OCI-LY7 (cell line): ENCODE measurements around the gene BAG1. TPM values are rescaled to one million over a fixed set of nuclear protein-coding genes. Genes with fewer than 3 reads are reported as not detected.

Source experiments
- BruUV-seq: library from RNA; stranded (reverse); fragments of 400-500 nt; replicated peaks from 2 replicates; lab custom pipeline; 2021; lab: Mats Ljungman, UMichigan
- CTCF ChIA-PET: fragments of 300-600 bp; sonication (Branson Sonifier 250); formaldehyde crosslinking; loops from one replicate; lab custom pipeline; 2022; ENCODE audit warnings: antibody characterized with exemption; ENCODE audit not compliant: unreplicated experiment; lab: Charles Lee
- POLR2A ChIA-PET: fragments of 300-600 bp; sonication (Branson Sonifier 250); formaldehyde crosslinking; loops from one replicate; lab custom pipeline; 2022; ENCODE audit warnings: antibody characterized with exemption; lab: Charles Lee
- DNase-seq: peaks from one replicate; pipeline ENCODE4 v3.0.0-alpha.2; 2015; ENCODE audit warnings: low spot score
- H2AFZ ChIP-seq: fragments of 200-600 bp; sonication (generic), shearing (Covaris generic); 2 replicates; pipeline ENCODE4 v1.6.1; 2014; ENCODE audit warnings: mild to moderate bottlenecking, antibody characterized with exemption, low read length, moderate library complexity
- H3K27ac ChIP-seq: fragments of 200-600 bp; sonication (generic); 2 replicates; pipeline ENCODE4 v1.5.1; 2014; ENCODE audit warnings: mixed run types, low read depth, mild to moderate bottlenecking, moderate library complexity, low read length, inconsistent platforms; ENCODE audit not compliant: poor library complexity, severe bottlenecking
- H3K36me3 ChIP-seq: fragments of 200-600 bp; sonication (generic); 2 replicates; pipeline ENCODE4 v1.6.1; 2014; ENCODE audit warnings: mild to moderate bottlenecking, antibody characterized with exemption, low read length, moderate library complexity, mixed read lengths; ENCODE audit not compliant: insufficient read depth
- H3K4me1 ChIP-seq: fragments of 200-600 bp; sonication (generic); 2 replicates; pipeline ENCODE4 v1.5.1; 2014; ENCODE audit warnings: mild to moderate bottlenecking, low read length; ENCODE audit not compliant: insufficient read depth, poor library complexity, severe bottlenecking
- H3K4me2 ChIP-seq: fragments of 200-600 bp; sonication (generic); 2 replicates; pipeline ENCODE4 v1.6.1; 2014; ENCODE audit warnings: mild to moderate bottlenecking, low read length
- H3K4me3 ChIP-seq: fragments of 200-600 bp; sonication (generic); 2 replicates; pipeline ENCODE4 v1.5.1; 2014; ENCODE audit warnings: mild to moderate bottlenecking, low read depth, low read length; ENCODE audit not compliant: poor library complexity, severe bottlenecking
- H3K79me2 ChIP-seq: fragments of 200-600 bp; sonication (generic); 2 replicates; pipeline ENCODE4 v1.6.1; 2016; ENCODE audit warnings: low read depth, mild to moderate bottlenecking, low read length, moderate library complexity, mixed read lengths; ENCODE audit not compliant: insufficient read depth
- H3K9me2 ChIP-seq: fragments of 200-600 bp; sonication (generic); 2 replicates; pipeline ENCODE4 v1.6.1; 2016; ENCODE audit warnings: mild to moderate bottlenecking, low read length, mixed read lengths; ENCODE audit not compliant: insufficient read depth
- H3K9me3 ChIP-seq: fragments of 200-600 bp; sonication (generic); 2 replicates; pipeline ENCODE4 v1.6.1; 2014; ENCODE audit warnings: mild to moderate bottlenecking, mixed run types, low read length, mixed read lengths
- H4K20me1 ChIP-seq: fragments of 200-600 bp; sonication (generic); 2 replicates; pipeline ENCODE4 v1.6.1; 2014; ENCODE audit warnings: mild to moderate bottlenecking, antibody characterized with exemption, low read length, moderate library complexity, mixed read lengths; ENCODE audit not compliant: insufficient read depth
- EZH2phosphoT487 ChIP-seq: fragments of 200-600 bp; sonication (generic); IDR thresholded peaks from 2 replicates; pipeline ENCODE4 v1.6.1; 2018; ENCODE audit warnings: low read depth, borderline replicate concordance, mild to moderate bottlenecking, mixed run types, antibody characterized with exemption, low read length, moderate library complexity, mixed read lengths
- intact Hi-C: fragments of 100-400 bp; cut with micrococcal nuclease; formaldehyde crosslinking; loops from one replicate; pipeline ENCODE4 v1.10.0; 2022; ENCODE audit not compliant: unreplicated experiment
- total RNA-seq, 2 experiments: library from RNA; depleted of rRNA in 1 of 2; stranded (reverse); fragments of >200 nt in 1 of 2; shearing (Covaris generic) in 1 of 2; gene quantifications; 2 replicates each; pipeline ENCODE4 v1.2.3, GENCODE V29; 2014 to 2022
- TF ChIP-seq, protein P1 (sequence below): fragments of 200-600 bp; sonication (generic); conservative IDR thresholded peaks from 2 replicates; pipeline ENCODE4 v1.5.1; 2014; ENCODE audit warnings: mild to moderate bottlenecking, antibody characterized with exemption, low read length, moderate library complexity, mixed read lengths

Gene BAG1
- total RNA-seq, 2 experiments from 2014 or later = 48.1 to 86.0 TPM

- no peaks in the 10 kb centered on the region for H3K9me2 ChIP-seq
- CTCF ChIA-PET = no interaction called here
- TF ChIP-seq EZH2phosphoT487 = no peak
- TF ChIP-seq, protein P1, sequence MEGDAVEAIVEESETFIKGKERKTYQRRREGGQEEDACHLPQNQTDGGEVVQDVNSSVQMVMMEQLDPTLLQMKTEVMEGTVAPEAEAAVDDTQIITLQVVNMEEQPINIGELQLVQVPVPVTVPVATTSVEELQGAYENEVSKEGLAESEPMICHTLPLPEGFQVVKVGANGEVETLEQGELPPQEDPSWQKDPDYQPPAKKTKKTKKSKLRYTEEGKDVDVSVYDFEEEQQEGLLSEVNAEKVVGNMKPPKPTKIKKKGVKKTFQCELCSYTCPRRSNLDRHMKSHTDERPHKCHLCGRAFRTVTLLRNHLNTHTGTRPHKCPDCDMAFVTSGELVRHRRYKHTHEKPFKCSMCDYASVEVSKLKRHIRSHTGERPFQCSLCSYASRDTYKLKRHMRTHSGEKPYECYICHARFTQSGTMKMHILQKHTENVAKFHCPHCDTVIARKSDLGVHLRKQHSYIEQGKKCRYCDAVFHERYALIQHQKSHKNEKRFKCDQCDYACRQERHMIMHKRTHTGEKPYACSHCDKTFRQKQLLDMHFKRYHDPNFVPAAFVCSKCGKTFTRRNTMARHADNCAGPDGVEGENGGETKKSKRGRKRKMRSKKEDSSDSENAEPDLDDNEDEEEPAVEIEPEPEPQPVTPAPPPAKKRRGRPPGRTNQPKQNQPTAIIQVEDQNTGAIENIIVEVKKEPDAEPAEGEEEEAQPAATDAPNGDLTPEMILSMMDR = no peak
- no peak for DNase-seq
- no TSS peak for BruUV-seq
- no peaks in the 10 kb centered on the region for H3K4me1 ChIP-seq
- no peaks in the 10 kb centered on the region for H3K9me3 ChIP-seq
- H4K20me1 ChIP-seq = no peaks in the 10 kb centered on the region
- intact Hi-C loops = no loop called here
- no peak overlapping the region for H3K27ac ChIP-seq
- no peak overlapping the region for H3K4me2 ChIP-seq
- no peak overlapping the region for H3K4me3 ChIP-seq
- H3K36me3 ChIP-seq = peaks cover 100% of the 10 kb centered on the region
- H3K79me2 ChIP-seq = no peaks in the 10 kb centered on the region
- POLR2A ChIA-PET = no interaction called here
- no peak overlapping the region for H2AFZ ChIP-seq
Measured at GRCh38 chr9:33310748-33311147, 46.2 kb upstream of the BAG1 start.

GRCh38 chr9:33309903-33310302, 45.4 kb upstream of the BAG1 start:
- peaks cover 100% of the 10 kb centered on the region for H3K36me3 ChIP-seq
- BruUV-seq = no TSS peak
- no peaks in the 10 kb centered on the region for H3K79me2 ChIP-seq
- no peaks in the 10 kb centered on the region for H3K9me3 ChIP-seq
- DNase-seq = no peak
- H3K9me2 ChIP-seq = no peaks in the 10 kb centered on the region
- POLR2A ChIA-PET = interaction anchor here (0.5 to 0.6 kb wide), 2 partner anchors 43 to 503 kb away, joined by 3 to 6 read pairs; no protein-coding TSS in a partner anchor
- H3K4me3 ChIP-seq = no peak overlapping the region
- intact Hi-C loops = no loop called here
- H4K20me1 ChIP-seq = no peaks in the 10 kb centered on the region
- H3K27ac ChIP-seq = no peak overlapping the region
- H2AFZ ChIP-seq = no peak overlapping the region
- H3K4me1 ChIP-seq = no peaks in the 10 kb centered on the region
- TF ChIP-seq, protein P1 = no peak
- no peak for TF ChIP-seq EZH2phosphoT487
- H3K4me2 ChIP-seq = no peak overlapping the region
- CTCF ChIA-PET = no interaction called here

- BruUV-seq = no TSS peak
Measured at GRCh38 chr9:33307067-33307466, 42.6 kb upstream of the BAG1 start.

More at GRCh38 chr9:33307067-33307466, 42.6 kb upstream of the BAG1 start:
- ChIA-PET POLR2A (interaction anchor here (0.6 to 1.3 kb wide), 4 partner anchors 49 to 971 kb away, joined by 3 to 6 read pairs (median 4); no protein-coding TSS in a partner anchor), CTCF (no interaction called here)
- Histone ChIP-seq H3K79me2 (no peaks in the 10 kb centered on the region), H3K36me3 (peaks cover 100% of the 10 kb centered on the region), H3K4me1 (no peaks in the 10 kb centered on the region), H3K27ac (no peak overlapping the region), H3K9me3 (no peaks in the 10 kb centered on the region), H3K9me2 (no peaks in the 10 kb centered on the region), H4K20me1 (no peaks in the 10 kb centered on the region), H3K4me3 (no peak overlapping the region), H2AFZ (no peak overlapping the region), H3K4me2 (no peak overlapping the region)
- intact Hi-C loops = no loop called here
- DNase-seq = no peak
- TF ChIP-seq, protein P1 = no peak
- TF ChIP-seq EZH2phosphoT487 = no peak
